ENCODE measurements around the gene GMDS. TPM values are rescaled to one million over a fixed set of nuclear protein-coding genes. Genes with fewer than 3 reads are reported as not detected.

The GMDS gene
- polyA plus RNA-seq, 1 of the 3 experiments (the other 2 are of a cell fraction), result 12.3 TPM

DNA sequence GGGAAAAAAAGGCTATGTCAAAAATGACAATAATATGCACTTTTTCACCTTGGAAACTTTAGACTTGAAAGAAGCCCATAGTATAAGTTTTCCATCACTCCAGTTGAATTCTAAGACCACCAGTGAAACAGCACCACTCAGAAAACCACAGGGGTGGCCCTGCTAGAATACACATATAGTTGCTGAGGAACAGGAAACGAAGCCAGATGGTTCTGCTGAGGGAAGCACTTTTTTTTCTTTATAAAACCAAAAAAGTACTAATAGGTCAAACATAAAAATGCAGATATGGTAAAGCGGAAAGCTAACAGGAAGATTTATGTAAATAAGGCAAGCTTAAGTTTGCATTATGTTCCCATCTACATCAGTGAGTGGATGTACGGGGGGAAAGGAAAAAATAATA is 331.8 kb downstream of the GMDS start:
- WGBS (ENCODE audit: low lambda C conversion rate), result 98% methylated on average over 3 of the region's 3 CpGs
- peaks cover 2 to 32% of the 10 kb centered on the region in 2 experiments for H3K4me1 ChIP-seq (ENCODE audit: control insufficient read depth in 1 of 2, insufficient read depth in 2 of 2, low read depth in 1 of 2, low read length in 1 of 2)
- no peaks in the 10 kb centered on the region for H3K79me2 ChIP-seq (ENCODE audit: insufficient read depth)
- H3K36me3 ChIP-seq (replicated peaks in 1 of 2; ENCODE audit: control insufficient read depth in 1 of 2, insufficient read depth in 2 of 2, low read length in 1 of 2), result no peaks in the 10 kb centered on the region
- POLR2A ChIA-PET, result no interaction called here
- no peaks in the 10 kb centered on the region for H3K9me2 ChIP-seq
- no peak overlapping the region for H2AFZ ChIP-seq (ENCODE audit: low read depth)
- CTCF ChIA-PET, result interaction anchor here (1.5 kb wide), 1 partner anchor 19 kb away, joined by 3 read pairs; no protein-coding TSS in a partner anchor
- H3K4me3 ChIP-seq (ENCODE audit: low read depth in 2 of 2, low read length in 1 of 2), result no peak overlapping the region
- DNase-seq, result no peak
- TF ChIP-seq, protein P1, sequence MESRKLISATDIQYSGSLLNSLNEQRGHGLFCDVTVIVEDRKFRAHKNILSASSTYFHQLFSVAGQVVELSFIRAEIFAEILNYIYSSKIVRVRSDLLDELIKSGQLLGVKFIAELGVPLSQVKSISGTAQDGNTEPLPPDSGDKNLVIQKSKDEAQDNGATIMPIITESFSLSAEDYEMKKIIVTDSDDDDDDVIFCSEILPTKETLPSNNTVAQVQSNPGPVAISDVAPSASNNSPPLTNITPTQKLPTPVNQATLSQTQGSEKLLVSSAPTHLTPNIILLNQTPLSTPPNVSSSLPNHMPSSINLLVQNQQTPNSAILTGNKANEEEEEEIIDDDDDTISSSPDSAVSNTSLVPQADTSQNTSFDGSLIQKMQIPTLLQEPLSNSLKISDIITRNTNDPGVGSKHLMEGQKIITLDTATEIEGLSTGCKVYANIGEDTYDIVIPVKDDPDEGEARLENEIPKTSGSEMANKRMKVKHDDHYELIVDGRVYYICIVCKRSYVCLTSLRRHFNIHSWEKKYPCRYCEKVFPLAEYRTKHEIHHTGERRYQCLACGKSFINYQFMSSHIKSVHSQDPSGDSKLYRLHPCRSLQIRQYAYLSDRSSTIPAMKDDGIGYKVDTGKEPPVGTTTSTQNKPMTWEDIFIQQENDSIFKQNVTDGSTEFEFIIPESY (IDR thresholded peaks at IDR 0.05; ENCODE audit: borderline replicate concordance, low read depth), result no peak
- TF ChIP-seq POLR2AphosphoS5 (IDR thresholded peaks at IDR 0.05; ENCODE audit: low read depth, low read length), result no peak
- TF ChIP-seq, protein P2, sequence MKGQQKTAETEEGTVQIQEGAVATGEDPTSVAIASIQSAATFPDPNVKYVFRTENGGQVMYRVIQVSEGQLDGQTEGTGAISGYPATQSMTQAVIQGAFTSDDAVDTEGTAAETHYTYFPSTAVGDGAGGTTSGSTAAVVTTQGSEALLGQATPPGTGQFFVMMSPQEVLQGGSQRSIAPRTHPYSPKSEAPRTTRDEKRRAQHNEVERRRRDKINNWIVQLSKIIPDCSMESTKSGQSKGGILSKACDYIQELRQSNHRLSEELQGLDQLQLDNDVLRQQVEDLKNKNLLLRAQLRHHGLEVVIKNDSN (IDR thresholded peaks at IDR 0.05; ENCODE audit: borderline replicate concordance, low read depth), result no peak
- TF ChIP-seq, protein P3, sequence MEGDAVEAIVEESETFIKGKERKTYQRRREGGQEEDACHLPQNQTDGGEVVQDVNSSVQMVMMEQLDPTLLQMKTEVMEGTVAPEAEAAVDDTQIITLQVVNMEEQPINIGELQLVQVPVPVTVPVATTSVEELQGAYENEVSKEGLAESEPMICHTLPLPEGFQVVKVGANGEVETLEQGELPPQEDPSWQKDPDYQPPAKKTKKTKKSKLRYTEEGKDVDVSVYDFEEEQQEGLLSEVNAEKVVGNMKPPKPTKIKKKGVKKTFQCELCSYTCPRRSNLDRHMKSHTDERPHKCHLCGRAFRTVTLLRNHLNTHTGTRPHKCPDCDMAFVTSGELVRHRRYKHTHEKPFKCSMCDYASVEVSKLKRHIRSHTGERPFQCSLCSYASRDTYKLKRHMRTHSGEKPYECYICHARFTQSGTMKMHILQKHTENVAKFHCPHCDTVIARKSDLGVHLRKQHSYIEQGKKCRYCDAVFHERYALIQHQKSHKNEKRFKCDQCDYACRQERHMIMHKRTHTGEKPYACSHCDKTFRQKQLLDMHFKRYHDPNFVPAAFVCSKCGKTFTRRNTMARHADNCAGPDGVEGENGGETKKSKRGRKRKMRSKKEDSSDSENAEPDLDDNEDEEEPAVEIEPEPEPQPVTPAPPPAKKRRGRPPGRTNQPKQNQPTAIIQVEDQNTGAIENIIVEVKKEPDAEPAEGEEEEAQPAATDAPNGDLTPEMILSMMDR (IDR thresholded peaks at IDR 0.05), result no peak
- TF ChIP-seq RXRA (IDR thresholded peaks at IDR 0.05; ENCODE audit: borderline replicate concordance, low read depth), result no peak
- H3K9me3 ChIP-seq, result no peaks in the 10 kb centered on the region
- no peaks in the 10 kb centered on the region for H3K27me3 ChIP-seq (ENCODE audit: insufficient read depth)
- no peak overlapping the region for H3K4me2 ChIP-seq
- no peaks in the 10 kb centered on the region for H4K20me1 ChIP-seq (ENCODE audit: insufficient read depth)
- no peak overlapping the region for H3K9ac ChIP-seq
- H3K27ac ChIP-seq (ENCODE audit: low read depth in 2 of 2, low read length in 1 of 2), result no peak overlapping the region
- H3F3A ChIP-seq (replicated peaks; ENCODE audit: insufficient read depth), result peaks cover 20% of the 10 kb centered on the region

DNA sequence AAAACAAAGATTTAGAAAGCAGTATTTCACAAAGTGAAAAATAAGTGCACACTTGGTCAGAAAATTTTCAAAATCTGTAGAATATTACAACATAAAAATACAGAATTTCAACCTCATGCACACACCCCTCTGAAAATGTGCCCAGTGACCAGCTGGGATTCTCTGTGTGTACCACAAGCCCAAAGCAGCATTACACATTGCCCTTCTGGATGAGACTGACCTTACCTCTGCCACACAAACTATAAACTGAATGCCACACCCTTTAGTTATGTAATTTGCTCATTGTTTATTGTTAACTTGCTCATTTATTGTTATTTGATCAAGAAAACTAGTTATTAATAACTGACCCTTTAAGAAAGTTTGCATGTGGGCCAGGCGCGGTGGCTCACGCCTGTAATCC is 332.7 kb downstream of the GMDS start:
- Histone ChIP-seq H3K27ac (ENCODE audit: low read depth in 2 of 2, low read length in 1 of 2) (no peak overlapping the region), H3K4me2 (no peak overlapping the region), H3K9me3 (no peaks in the 10 kb centered on the region), H3K27me3 (ENCODE audit: insufficient read depth) (no peaks in the 10 kb centered on the region), H3F3A (replicated peaks; ENCODE audit: insufficient read depth) (peaks cover 11% of the 10 kb centered on the region), H3K9me2 (no peaks in the 10 kb centered on the region), H3K4me1 (ENCODE audit: control insufficient read depth in 1 of 2, insufficient read depth in 2 of 2, low read depth in 1 of 2, low read length in 1 of 2) (peaks cover 4 to 28% of the 10 kb centered on the region in 2 experiments), H3K36me3 (replicated peaks in 1 of 2; ENCODE audit: control insufficient read depth in 1 of 2, insufficient read depth in 2 of 2, low read length in 1 of 2) (no peaks in the 10 kb centered on the region), H3K79me2 (ENCODE audit: insufficient read depth) (no peaks in the 10 kb centered on the region), H4K20me1 (ENCODE audit: insufficient read depth) (no peaks in the 10 kb centered on the region), H3K4me3 (ENCODE audit: low read depth in 2 of 2, low read length in 1 of 2) (no peak overlapping the region), H2AFZ (ENCODE audit: low read depth) (no peak overlapping the region), H3K9ac (no peak overlapping the region)
- POLR2A ChIA-PET, result no interaction called here
- WGBS (ENCODE audit: low lambda C conversion rate), result 95% methylated on average over 3 of the region's 3 CpGs
- DNase-seq, result no peak
- CTCF ChIA-PET, result no interaction called here
- TF ChIP-seq MEF2A (IDR thresholded peaks at IDR 0.05; ENCODE audit: borderline replicate concordance, low read depth) (no peak), YY1 (IDR thresholded peaks at IDR 0.05; ENCODE audit: low read depth) (no peak), FOSL2 (IDR thresholded peaks at IDR 0.05; ENCODE audit: borderline replicate concordance, low read depth) (no peak), CHD2 (IDR thresholded peaks at IDR 0.05; ENCODE audit: low read length, partially characterized antibody) (no peak), TAF1 (IDR thresholded peaks at IDR 0.05; ENCODE audit: borderline replicate concordance, low read depth, low read length) (no peak), FOXM1 (IDR thresholded peaks at IDR 0.05; ENCODE audit: low read depth) (no peak), RFX5 (IDR thresholded peaks at IDR 0.05; ENCODE audit: low read length) (no peak), EP300 (IDR thresholded peaks at IDR 0.05; ENCODE audit: borderline replicate concordance in 1 of 2, low read depth in 1 of 2, low read length in 1 of 2) (no peak)
- TF ChIP-seq, protein P2 (IDR thresholded peaks at IDR 0.05; ENCODE audit: borderline replicate concordance, low read depth), result no peak
- TF ChIP-seq, protein P3 (IDR thresholded peaks at IDR 0.05), result no peak
- TF ChIP-seq, protein P4, sequence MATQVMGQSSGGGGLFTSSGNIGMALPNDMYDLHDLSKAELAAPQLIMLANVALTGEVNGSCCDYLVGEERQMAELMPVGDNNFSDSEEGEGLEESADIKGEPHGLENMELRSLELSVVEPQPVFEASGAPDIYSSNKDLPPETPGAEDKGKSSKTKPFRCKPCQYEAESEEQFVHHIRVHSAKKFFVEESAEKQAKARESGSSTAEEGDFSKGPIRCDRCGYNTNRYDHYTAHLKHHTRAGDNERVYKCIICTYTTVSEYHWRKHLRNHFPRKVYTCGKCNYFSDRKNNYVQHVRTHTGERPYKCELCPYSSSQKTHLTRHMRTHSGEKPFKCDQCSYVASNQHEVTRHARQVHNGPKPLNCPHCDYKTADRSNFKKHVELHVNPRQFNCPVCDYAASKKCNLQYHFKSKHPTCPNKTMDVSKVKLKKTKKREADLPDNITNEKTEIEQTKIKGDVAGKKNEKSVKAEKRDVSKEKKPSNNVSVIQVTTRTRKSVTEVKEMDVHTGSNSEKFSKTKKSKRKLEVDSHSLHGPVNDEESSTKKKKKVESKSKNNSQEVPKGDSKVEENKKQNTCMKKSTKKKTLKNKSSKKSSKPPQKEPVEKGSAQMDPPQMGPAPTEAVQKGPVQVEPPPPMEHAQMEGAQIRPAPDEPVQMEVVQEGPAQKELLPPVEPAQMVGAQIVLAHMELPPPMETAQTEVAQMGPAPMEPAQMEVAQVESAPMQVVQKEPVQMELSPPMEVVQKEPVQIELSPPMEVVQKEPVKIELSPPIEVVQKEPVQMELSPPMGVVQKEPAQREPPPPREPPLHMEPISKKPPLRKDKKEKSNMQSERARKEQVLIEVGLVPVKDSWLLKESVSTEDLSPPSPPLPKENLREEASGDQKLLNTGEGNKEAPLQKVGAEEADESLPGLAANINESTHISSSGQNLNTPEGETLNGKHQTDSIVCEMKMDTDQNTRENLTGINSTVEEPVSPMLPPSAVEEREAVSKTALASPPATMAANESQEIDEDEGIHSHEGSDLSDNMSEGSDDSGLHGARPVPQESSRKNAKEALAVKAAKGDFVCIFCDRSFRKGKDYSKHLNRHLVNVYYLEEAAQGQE (IDR thresholded peaks at IDR 0.05; ENCODE audit: low read depth, low read length), result no peak
- TF ChIP-seq, protein P5, sequence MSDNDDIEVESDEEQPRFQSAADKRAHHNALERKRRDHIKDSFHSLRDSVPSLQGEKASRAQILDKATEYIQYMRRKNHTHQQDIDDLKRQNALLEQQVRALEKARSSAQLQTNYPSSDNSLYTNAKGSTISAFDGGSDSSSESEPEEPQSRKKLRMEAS (IDR thresholded peaks at IDR 0.05; ENCODE audit: low read depth), result no peak

Measured in SK-N-SH (cell line).